ENCODE measurements around the gene EPHA4. TPM values are rescaled to one million over a fixed set of nuclear protein-coding genes. Genes with fewer than 3 reads are reported as not detected.

Gene EPHA4
- total RNA-seq, 1 donor from 2014 or later, result 11.9 TPM

DNA sequence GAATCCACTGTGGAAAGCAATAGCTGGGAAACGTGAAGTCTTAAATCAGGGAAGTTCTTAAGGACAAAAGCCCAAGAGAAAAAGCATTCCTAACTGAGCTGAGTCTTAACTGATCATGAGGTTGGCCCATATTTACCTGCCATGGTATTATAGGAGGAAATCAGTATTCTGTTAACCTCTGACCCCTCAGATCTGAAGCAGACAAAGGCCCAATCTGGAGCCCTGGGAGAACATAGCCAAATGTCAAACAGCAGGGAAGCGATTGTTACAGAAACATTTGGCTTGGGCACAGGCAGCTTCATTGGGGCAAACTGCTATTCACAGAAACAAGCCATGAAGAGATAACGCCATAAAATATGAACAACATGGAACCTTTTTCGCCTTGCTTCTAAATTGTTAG lies 18.8 kb downstream of the EPHA4 start:
- DNase-seq (no peak), ATAC-seq (ENCODE audit: poor library complexity) (no peak)
- intact Hi-C loops (cut with DNase I), result no loop called here

DNA sequence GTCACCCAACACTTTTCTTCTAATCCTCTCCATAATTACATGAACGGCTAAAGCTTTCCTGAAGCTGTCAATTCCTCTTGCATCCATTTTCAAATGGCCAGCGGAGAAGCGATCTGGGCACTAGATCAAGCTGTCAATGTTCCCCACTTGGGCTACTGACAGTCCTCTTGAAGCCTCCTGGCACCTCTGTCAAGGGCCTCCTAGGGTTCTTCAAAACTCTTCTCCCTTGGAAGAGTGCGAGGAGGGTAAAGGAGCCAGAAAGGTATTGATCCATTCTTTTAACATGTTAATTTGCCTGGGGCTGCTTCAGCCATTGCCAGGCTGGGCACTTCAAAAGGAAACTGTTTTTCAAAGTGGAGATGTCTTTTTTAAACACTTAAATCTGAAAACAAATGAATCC lies 19.8 kb downstream of the EPHA4 start:
- no peak for ATAC-seq (ENCODE audit: poor library complexity)
- no peak for DNase-seq

DNA sequence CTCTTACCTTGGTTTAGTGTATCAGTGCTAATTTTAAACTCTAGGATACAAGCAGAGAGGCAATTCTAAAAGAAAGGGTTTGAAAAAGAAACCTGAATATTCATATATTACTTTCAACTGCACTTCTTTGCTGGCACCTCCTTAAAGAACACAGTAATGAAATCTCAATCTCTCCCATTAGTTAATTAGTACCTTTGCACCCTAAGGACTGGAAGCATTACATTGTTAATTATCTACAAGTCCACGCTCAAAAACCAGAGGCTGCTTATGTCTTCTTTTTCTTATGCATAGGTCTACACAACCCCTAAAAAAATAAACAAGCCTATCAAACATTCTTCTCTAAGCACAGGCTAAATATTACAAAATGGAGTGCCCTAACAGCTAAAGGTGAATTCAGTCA lies 20.2 kb downstream of the EPHA4 start:
- no peak for ATAC-seq (ENCODE audit: poor library complexity)

More for the DNA sequence above, 19.8 kb downstream of the EPHA4 start:
- intact Hi-C loops (cut with DNase I), result no loop called here

DNA sequence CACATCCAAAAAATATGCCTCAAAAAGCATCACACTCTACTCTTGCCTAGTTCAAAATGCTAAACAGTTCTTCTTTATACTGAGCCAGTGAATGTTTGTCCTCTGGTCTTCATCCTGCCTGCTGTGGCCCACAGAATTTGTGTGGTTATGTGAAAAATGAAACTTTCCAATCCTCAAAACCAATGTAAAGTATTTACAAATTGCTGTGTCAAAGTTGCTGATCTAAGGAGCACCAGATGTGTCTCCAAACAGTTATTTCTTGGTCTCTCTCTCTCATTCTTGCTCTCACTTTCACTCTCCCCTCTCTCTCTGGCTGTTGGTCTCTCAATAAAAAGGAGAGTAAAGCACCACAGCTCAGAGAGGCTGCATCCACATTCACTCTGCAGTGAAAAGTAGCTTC lies 23.0 kb downstream of the EPHA4 start:
- DNase-seq, result no peak
- no peak for ATAC-seq (ENCODE audit: poor library complexity)
- intact Hi-C loops (cut with DNase I), result no loop called here

More for the DNA sequence above, 20.2 kb downstream of the EPHA4 start:
- intact Hi-C loops (cut with DNase I), result no loop called here
- no peak for DNase-seq

DNA sequence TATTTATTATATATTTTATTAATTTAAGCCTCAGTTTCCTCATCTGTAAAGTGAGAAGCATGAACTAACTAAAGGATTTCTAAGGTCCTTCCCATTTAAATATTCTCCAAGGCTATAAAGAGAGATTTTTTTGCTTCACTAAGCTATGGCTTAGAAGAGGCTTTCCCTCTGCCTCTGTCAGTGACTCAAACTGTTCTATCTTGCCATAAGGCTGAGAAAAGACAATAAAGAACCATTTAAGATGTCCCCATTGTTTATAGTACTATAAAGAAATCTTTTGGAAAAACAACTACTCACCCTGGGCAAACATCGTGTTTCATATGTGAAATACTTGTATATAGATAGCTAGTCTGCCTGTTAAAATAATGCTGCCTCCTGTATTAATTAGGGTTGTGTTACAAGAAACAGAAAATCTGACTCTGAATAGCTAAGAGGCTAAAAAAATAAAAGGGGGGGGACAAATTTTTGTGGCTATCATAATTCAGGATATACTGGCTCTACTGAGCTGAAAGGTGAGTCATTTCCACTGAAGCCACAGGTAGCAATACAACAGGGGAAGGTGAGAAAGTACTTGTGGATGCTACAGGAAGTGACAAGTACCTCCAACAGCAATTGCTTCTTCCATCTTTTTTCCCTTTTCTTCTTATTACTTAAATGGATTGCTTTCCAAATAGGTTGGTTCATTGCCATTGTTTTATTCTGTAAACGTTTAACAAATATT lies 25.4 kb downstream of the EPHA4 start:
- ATAC-seq (ENCODE audit: poor library complexity), result no peak
- intact Hi-C loops (cut with DNase I), result no loop called here
- no peak for DNase-seq

DNA sequence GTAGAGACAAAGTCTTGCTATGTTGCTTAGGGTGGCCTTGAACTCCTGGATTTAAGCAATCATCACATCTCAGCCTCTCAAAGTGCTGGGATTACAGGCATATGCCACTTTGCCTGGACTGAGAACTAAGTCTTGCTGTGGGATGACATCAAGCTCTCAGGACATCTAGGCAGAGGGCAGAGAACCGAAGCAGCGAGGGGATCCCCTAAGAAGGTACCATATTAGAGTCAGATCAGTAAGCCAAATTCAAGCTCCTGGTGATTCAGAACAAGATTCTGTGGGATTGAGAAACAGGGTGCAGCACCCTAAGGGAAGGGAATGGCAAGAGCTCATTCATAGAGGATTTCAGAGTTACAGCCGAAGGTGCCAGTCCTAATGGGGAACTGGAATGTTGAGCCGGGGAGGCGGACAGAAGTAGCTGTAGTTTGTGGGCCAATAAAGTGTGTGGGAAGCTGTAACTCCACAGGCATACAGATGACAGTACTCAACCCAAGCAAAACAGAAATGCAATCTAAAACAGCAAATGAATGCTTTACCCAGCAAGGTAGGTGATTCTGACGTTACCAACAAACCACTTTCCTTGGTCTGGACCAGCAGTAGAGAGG lies 30.9 kb downstream of the EPHA4 start:
- no peak for DNase-seq
- intact Hi-C loops (cut with DNase I), result no loop called here
- ATAC-seq (ENCODE audit: poor library complexity), result no peak

DNA sequence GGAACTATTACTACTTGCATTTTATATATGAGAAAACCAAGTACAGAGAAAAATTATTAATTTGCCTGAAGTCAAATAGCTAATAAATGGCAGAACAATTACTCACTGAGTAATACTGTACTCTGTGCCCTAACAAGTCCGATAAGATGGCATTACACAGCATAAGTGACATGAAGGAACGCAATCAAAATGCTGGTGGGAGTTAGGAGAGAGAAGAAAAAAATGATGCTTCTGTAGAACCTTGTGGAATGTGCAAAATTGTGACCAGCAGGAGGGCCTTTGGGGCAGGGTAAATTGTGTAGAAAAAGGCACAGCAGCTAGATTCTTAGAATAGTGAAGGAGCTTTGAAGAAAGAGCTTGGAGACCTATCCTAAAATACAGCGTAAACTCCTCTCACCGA lies 32.9 kb downstream of the EPHA4 start:
- ATAC-seq (ENCODE audit: poor library complexity), result no peak
- DNase-seq, result no peak
- intact Hi-C loops (cut with DNase I), result no loop called here

DNA sequence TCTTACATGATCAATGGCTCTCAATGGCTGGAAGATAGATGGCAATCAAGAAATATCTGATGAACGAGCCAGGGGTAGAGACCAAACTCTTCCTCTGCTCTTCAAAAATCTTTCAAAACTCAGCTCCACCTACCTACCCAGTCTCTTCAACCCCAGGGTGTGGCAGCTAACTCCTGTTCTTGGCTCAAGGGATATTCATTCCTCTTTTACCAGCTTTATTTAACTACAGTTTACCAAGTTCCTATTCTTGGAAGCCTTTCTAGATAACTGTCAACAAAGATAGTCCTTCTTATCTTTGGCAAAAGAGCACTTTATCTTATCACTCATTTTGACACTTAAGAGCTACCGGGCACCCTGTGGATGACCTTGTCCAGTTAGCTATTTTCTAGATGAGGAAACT lies 36.3 kb downstream of the EPHA4 start:
- intact Hi-C loops (cut with DNase I), result no loop called here
- no peak for ATAC-seq (ENCODE audit: poor library complexity)
- no peak for DNase-seq

DNA sequence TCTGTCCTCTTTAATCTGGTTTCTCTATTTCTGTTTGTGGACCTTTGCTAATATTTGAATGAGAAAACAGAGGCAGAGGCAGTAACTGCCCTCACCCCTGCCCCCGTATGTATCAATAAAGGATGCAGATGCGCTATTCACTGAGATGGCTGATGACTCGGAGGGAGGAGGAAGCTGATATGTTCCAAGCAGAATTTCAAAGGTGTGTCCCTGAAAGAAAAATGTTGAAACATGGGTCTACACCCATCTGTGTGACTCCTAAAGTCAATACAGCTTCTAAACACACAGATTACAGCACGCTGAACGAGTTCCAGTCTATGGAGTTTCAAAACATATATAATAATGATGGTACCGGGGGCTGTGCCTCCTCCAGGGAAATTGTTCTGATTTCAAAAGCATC lies 38.8 kb downstream of the EPHA4 start:
- intact Hi-C loops (cut with DNase I), result no loop called here
- DNase-seq (no peak), ATAC-seq (ENCODE audit: poor library complexity) (no peak)

DNA sequence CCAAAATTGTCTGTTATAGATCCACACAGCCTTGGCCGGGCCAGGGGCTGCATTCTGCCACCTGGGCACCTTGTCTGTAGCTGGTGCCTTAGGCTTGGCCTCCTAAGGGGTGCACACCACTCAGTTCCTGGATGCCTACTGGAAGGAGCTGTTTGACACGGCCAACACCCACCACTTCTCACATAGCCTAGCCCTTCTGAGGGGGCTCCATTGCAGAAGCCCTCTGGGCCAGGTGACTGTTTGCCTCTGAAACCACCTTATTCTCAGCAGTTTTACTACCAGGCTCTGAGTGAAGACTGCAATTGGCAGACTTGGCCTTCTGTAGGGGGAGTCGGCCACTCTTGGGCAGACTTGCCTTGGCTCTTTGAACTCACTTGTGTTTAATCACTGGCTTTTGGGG lies 39.5 kb downstream of the EPHA4 start:
- no peak for DNase-seq
- intact Hi-C loops (cut with DNase I), result no loop called here
- ATAC-seq (ENCODE audit: poor library complexity), result no peak

DNA sequence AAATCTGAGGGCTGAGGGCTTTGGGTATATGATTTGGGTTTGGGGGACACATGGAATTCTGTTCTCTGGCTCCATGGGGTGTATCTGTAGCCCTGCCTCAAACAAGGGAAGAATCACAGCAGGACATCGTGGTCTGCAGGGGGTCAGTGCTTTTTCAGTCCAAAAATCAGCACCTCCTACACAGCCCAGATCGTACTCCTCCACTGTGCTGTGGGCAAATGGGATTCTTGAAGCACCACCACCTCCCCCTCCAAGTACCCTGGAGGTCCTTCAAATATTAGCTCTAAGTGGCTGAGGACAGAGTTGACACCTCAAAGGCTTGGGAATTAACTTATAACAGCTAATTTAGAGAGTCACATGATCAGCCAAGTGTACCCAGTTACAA lies 41.5 kb downstream of the EPHA4 start:
- no peak for ATAC-seq (ENCODE audit: poor library complexity)

DNA sequence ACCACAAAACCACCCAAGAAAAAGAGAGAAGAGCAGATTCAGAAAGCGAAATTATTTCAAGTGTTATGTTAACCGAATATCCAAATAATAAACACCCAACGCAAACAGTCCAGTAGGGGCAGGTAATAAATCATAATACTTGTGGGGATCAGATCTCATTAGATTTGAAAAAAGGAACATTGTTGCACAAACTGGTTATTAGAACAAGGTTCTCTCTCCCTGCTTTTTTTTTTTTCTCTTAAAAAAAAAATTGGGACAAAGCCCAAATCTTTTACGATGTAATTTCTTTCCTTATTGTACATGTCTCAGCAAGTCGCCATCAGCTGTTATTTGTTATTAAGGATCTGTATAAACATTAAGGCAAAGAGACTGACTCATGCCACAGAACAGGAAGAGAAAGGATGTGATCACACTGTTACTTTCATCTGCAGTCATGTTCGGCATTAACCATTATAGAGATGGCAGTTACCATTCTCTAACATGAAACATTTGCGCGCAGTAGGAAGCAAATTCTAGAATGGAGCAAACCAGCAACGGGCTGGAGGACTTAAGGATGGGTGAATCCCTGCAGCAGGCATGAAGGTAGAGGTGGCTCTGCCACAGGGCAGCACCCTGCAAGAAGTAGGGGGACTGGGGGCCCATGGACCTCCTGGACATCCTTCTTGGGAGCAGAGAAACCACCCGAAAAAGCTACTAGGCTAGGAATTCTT lies 42.0 kb downstream of the EPHA4 start:
- no peak for DNase-seq
- intact Hi-C loops (cut with DNase I), result no loop called here
- ATAC-seq (ENCODE audit: poor library complexity), result no peak

More for the DNA sequence above, 41.5 kb downstream of the EPHA4 start:
- DNase-seq, result no peak
- intact Hi-C loops (cut with DNase I), result no loop called here

DNA sequence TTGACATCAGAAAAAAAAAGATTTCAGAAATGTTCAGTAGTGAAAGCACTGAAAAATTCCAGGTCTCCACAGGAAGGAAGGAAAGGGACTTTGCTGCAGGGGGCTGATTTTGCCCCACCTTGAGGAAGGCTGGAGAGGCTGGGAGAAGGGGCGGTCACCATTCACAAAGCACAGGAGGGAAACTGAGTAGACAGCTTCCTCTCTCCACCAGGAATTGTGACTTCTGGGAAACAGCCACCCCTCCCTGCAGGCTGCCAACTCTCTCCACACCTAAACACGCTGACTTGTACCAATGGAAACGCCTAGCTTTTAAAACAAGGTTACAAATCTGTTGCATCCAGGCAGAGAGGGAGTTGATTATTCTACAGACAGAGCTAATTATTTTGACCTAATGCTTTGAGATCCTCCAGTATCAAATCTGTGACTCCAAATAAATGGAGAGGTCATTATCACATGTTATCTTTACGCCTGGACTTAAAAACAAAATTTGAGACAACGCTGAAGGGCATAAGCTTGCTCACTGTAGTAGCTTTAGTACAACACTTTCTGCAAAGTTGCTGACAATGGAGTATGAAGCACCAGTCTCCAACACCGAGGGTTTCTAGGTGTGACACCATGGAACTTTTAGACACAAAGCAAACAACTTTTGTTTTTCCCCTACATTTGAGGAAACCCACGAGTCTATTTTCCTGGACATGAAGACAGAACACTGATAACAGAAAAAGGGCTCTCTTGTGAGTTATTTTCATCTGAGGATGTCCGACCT lies 42.7 kb downstream of the EPHA4 start:
- intact Hi-C loops (cut with DNase I), result no loop called here
- DNase-seq, result no peak
- peak; percentile 45 for ATAC-seq (ENCODE audit: poor library complexity)

DNA sequence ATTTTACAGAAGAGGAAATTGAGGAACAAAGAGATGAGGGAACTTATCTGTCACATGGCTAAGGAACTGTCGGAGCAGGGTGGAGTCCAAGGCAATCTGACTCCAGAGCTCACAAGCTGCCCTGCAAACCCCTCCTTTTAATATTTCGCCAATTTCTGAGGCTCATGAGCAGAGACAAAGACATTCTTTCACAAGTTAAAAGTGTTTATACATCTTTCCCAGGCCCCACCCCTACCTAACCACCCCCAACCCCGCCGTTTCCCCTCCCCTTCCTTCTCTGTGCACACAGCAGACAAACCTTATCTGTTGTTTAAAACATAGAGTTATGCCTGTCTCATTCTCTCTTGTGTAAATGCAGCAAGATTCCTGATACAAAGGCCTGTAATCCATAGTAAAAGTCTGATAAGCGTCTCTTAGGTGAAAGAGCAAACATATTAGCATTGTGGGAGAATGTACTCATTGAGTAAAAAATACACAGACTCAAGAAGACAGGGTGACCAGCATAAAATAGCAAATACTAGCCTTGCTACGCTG lies 44.3 kb downstream of the EPHA4 start:
- no peak for DNase-seq
- ATAC-seq (ENCODE audit: poor library complexity), result peak; percentile 39
- intact Hi-C loops (cut with DNase I), result no loop called here

DNA sequence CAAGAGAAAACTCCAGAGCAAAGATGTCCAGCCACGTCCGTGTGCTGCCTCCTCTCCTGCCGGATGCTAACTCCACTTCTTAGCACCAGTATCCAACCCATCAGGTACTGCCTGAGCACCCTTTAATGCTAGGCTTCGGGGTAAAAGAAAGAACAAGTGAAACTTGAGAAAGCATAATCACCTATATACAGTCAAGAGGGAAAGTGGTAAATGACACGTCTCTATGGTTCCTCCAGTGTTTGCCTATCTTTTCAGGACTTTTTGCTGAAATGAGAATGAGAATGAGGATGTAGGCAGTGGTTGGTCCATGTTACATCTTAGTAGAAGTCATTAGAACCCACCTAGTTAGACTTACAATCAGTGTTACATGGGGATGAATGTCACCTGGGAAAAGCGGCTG lies 47.9 kb downstream of the EPHA4 start:
- no peak for DNase-seq
- ATAC-seq (ENCODE audit: poor library complexity), result no peak
- intact Hi-C loops (cut with DNase I), result no loop called here

DNA sequence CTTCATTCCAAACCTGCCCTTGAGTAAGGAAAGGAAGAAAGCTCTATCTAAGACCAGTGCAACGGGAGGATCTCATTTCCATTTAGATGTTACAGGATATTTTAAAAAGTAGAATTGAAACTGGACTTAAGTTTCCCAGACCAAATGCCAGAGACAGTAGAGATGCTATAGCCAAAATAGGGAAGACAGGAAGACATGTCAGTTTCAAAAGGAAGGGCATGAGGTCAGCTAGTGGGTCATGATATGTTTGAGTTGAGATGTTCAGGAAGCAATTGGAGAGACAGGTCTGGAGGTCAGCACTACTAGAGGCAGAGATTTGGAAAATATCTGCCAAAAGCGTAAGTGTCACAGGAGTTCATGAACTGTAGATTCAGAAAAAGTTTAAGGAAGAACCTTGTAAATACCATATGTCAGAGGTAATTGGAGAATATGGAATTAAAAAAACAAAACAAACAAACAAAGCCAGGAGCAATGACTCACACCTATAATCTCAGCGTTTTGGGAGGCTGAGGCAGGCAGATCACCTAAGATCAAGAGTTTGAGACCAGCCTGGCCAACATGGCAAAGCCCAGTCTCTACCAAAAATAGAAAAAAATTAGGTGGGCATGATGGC lies 50.8 kb downstream of the EPHA4 start:
- no peak for ATAC-seq (ENCODE audit: poor library complexity)
- intact Hi-C loops (cut with DNase I), result no loop called here

DNA sequence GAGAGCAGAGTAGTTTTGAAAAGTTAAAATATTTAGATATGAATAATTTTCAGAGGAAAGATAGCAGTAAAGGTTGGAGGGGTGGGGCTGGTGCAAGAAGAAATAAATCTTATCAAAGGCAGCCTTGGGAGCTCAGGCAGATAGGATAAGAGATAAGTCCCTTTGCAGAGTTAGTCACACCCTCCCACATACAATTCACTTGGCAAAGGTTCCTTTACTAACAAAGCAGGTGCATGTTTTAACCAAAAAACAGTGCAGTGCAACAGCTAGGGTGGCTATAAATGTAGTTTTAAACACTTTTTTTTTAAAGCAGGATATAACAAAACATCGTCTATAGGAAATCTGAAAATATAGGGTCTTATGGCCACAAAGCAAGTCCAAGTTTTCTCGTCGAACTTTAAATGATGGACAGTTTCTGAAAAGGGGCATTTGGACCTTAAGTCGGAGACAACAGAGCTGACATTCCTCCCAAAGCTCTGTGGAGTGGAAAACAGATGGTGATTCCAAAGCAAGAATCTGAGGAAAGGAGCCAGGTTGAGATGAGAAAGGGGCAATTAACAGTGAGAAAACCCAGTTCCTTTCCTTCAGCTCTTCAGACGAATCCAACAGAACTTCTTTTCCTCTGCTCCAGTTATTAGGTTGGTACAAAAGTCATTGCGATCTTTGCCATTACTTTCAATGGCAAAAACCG lies 53.0 kb downstream of the EPHA4 start:
- DNase-seq (no peak), ATAC-seq (ENCODE audit: poor library complexity) (peak; percentile 41)
- intact Hi-C loops (cut with DNase I), result no loop called here

More for the DNA sequence above, 50.8 kb downstream of the EPHA4 start:
- no peak for DNase-seq

DNA sequence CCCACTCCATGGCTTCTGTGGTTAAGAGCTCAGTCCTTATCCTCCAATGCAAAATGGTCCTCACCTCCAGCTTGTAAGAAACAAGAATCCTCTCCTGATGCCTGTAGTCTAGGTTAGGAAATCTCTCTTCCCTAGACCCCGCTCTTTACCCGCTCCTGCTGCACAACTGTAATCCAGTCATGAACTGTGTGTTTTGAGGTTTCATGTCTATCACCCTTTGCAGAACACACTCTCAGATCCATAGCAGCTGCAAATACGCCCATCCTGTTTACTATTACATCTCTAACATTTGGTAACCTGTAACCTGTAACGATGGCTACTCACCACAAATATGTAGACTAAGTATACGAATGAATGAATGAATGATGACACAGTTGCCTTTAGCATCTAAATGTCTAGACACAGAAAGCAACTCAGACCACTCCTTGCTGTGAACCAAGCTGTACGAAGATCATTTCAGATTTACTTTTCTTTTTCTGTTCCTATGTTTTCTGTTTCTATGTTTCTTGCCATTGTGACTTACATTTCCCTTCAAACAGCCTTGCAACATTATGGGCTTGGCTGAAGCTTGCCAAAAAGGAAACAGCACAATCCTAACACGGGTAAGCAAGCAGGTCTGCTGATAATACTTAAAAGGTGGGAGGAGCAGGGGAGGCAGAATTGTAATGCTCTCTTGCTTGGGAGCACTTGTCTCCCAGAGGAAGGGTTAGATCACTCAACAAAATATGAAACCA lies 53.7 kb downstream of the EPHA4 start:
- DNase-seq (no peak), ATAC-seq (ENCODE audit: poor library complexity) (no peak)
- intact Hi-C loops (cut with DNase I), result no loop called here
